ENCODE measurements around the gene MS4A8.

DNA sequence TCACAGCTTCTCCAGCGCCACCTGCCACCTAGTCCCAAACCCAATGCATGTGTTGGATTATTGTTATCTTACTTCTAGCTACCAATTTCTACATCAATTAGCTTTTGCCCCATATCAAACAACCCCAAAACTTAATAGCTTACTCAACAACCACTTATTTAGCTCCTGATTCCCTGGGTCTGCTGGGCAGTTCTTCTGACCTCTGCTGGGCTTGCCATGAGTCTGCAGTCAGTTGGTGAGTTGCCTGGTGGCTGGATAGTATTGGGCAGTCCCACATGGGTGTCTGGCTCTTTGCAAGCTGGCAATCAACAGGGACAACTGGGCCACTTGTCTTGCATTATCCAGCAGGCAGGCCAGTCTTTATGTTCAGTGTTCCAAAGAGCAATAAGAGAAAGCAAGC, 43.6 kb downstream of the MS4A8 start:
- TF ChIP-seq, protein P1, sequence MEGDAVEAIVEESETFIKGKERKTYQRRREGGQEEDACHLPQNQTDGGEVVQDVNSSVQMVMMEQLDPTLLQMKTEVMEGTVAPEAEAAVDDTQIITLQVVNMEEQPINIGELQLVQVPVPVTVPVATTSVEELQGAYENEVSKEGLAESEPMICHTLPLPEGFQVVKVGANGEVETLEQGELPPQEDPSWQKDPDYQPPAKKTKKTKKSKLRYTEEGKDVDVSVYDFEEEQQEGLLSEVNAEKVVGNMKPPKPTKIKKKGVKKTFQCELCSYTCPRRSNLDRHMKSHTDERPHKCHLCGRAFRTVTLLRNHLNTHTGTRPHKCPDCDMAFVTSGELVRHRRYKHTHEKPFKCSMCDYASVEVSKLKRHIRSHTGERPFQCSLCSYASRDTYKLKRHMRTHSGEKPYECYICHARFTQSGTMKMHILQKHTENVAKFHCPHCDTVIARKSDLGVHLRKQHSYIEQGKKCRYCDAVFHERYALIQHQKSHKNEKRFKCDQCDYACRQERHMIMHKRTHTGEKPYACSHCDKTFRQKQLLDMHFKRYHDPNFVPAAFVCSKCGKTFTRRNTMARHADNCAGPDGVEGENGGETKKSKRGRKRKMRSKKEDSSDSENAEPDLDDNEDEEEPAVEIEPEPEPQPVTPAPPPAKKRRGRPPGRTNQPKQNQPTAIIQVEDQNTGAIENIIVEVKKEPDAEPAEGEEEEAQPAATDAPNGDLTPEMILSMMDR (IDR thresholded peaks at IDR 0.05): no peak
- TF ChIP-seq ZFX (IDR thresholded peaks at IDR 0.05; ENCODE audit: borderline replicate concordance): no peak

Data from 22Rv1 (cell line).